ENCODE results near the gene GPR157.

GPR157 gene

GRCh38 chr1:9128520-9129265 is at the start of gene GPR157:
Gene GPR157 (minus strand): TSS chr1:9129102. CDS start chr1:9129027, 75 bp downstream.
- peak; percentile 2 for TF ChIP-seq CTCF (IDR thresholded peaks at IDR 0.05; ENCODE audit: control extremely low read depth, extremely low read depth, low read depth, missing control alignments)
- CTCF ChIA-PET, result interaction anchor here (1.1 to 5.1 kb wide), 7 partner anchors 8 to 124 kb away, joined by 3 to 48 read pairs (median 5); no protein-coding TSS in a partner anchor
- POLR2A ChIA-PET, result interaction anchor here (1.0 to 1.2 kb wide), 2 partner anchors 8 to 18 kb away, joined by 3 to 4 read pairs; no protein-coding TSS in a partner anchor
- DNase-seq (ENCODE audit: extremely low spot score), result peak; percentile 99

GRCh38 chr1:9174762-9175161 is 45.9 kb upstream of the GPR157 start:
- POLR2A ChIA-PET, result no interaction called here
- CTCF ChIA-PET, result interaction anchor here (1.3 to 1.7 kb wide), 2 partner anchors 9 to 63 kb away, joined by 3 to 4 read pairs; no protein-coding TSS in a partner anchor
- TF ChIP-seq CTCF (IDR thresholded peaks at IDR 0.05; ENCODE audit: control extremely low read depth, extremely low read depth, low read depth, missing control alignments), result no peak
- no peak for DNase-seq (ENCODE audit: extremely low spot score)

- ChIA-PET POLR2A (no interaction called here), CTCF (interaction anchor here (1.3 to 1.7 kb wide), 2 partner anchors 8 to 63 kb away, joined by 3 to 4 read pairs; no protein-coding TSS in a partner anchor)
- no peak for TF ChIP-seq CTCF (IDR thresholded peaks at IDR 0.05; ENCODE audit: control extremely low read depth, extremely low read depth, low read depth, missing control alignments)
- no peak for DNase-seq (ENCODE audit: extremely low spot score)
Measured at GRCh38 chr1:9174243-9174642, 45.3 kb upstream of the GPR157 start.

- TF ChIP-seq CTCF (IDR thresholded peaks at IDR 0.05; ENCODE audit: control extremely low read depth, extremely low read depth, low read depth, missing control alignments), result no peak
- no peak for DNase-seq (ENCODE audit: extremely low spot score)
- ChIA-PET POLR2A (no interaction called here), CTCF (interaction anchor here (1.0 to 3.6 kb wide), 4 partner anchors 11 to 64 kb away, joined by 4 to 30 read pairs (median 6); partner anchors contain the start of gene H6PD)
Measured at GRCh38 chr1:9169601-9170137, 40.8 kb upstream of the GPR157 start.

- CTCF ChIA-PET, result interaction anchor here (1.1 to 4.9 kb wide), 5 partner anchors 9 to 57 kb away, joined by 3 to 38 read pairs (median 3); no protein-coding TSS in a partner anchor
- no peak for TF ChIP-seq CTCF (IDR thresholded peaks at IDR 0.05; ENCODE audit: control extremely low read depth, extremely low read depth, low read depth, missing control alignments)
- POLR2A ChIA-PET, result interaction anchor here (1.1 kb wide), 1 partner anchor 11 kb away, joined by 4 read pairs; no protein-coding TSS in a partner anchor
- no peak for DNase-seq (ENCODE audit: extremely low spot score)
Measured at GRCh38 chr1:9167638-9168037, 38.7 kb upstream of the GPR157 start.
